Measurements from ENCODE around the gene CYCS. TPM values are rescaled to one million over a fixed set of nuclear protein-coding genes. Genes with fewer than 3 reads are reported as not detected.

Gene CYCS
- total RNA-seq, 1 donor from 2014 or later: 70.7 TPM

- DNase-seq (ENCODE audit: low read depth): no peak
- Histone ChIP-seq H3K4me3 (ENCODE audit: low read depth, low read length) (no peak overlapping the region), H3K27me3 (ENCODE audit: control insufficient read depth, insufficient read depth, low read length) (no peaks in the 10 kb centered on the region), H3K36me3 (ENCODE audit: control insufficient read depth, insufficient read depth, low read length) (no peaks in the 10 kb centered on the region)
- TF ChIP-seq CTCF (IDR thresholded peaks at IDR 0.05; ENCODE audit: insufficient read depth, low read length, poor library complexity, severe bottlenecking): no peak
Measured at GRCh38 chr7:25077096-25077495, 48.0 kb downstream of the CYCS start.

- H3K27me3 ChIP-seq (ENCODE audit: control insufficient read depth, insufficient read depth, low read length): no peaks in the 10 kb centered on the region
- no peaks in the 10 kb centered on the region for H3K36me3 ChIP-seq (ENCODE audit: control insufficient read depth, insufficient read depth, low read length)
- no peak for DNase-seq (ENCODE audit: low read depth)
- TF ChIP-seq CTCF (IDR thresholded peaks at IDR 0.05; ENCODE audit: insufficient read depth, low read length, poor library complexity, severe bottlenecking): no peak
- no peak overlapping the region for H3K4me3 ChIP-seq (ENCODE audit: low read depth, low read length)
Measured at GRCh38 chr7:25075459-25075858, 49.6 kb downstream of the CYCS start.

- TF ChIP-seq CTCF (IDR thresholded peaks at IDR 0.05; ENCODE audit: insufficient read depth, low read length, poor library complexity, severe bottlenecking): no peak
- Histone ChIP-seq H3K4me3 (ENCODE audit: low read depth, low read length) (no peak overlapping the region), H3K36me3 (ENCODE audit: control insufficient read depth, insufficient read depth, low read length) (no peaks in the 10 kb centered on the region), H3K27me3 (ENCODE audit: control insufficient read depth, insufficient read depth, low read length) (no peaks in the 10 kb centered on the region)
- no peak for DNase-seq (ENCODE audit: low read depth)
Measured at GRCh38 chr7:25073451-25073850, 51.6 kb downstream of the CYCS start.

Other genes with a start within 250 kb of the CYCS start
- 35.2 and 40.3 TPM in 2 replicates for gene OSBPL3, start 145.1 kb downstream of the CYCS start, total RNA-seq
- not detected in 2 replicates for gene NPVF, start 103.2 kb upstream of the CYCS start, total RNA-seq

All from kidney epithelial cell (primary cell).